Measurements from ENCODE around the gene KIAA0825. TPM values are rescaled to one million over a fixed set of nuclear protein-coding genes. Genes with fewer than 3 reads are reported as not detected.

KIAA0825 gene
- total and polyA plus RNA-seq, 2 experiments from 2014 or later, result 1.7 to 1.8 TPM

- no peak for DNase-seq (ENCODE audit: low spot score)
- no peak overlapping the region for H2AFZ ChIP-seq
- H3F3A ChIP-seq (replicated peaks; ENCODE audit: low read depth), result no peaks in the 10 kb centered on the region
- peaks cover 5% of the 10 kb centered on the region; the same call in 1 of the 2 replicates for H3K4me1 ChIP-seq (ENCODE audit: insufficient read depth)
- peaks cover 2% of the 10 kb centered on the region for H3K27me3 Mint-ChIP-seq (ENCODE audit: insufficient read depth, low read depth, poor library complexity)
- no peaks in the 10 kb centered on the region for H3K9me2 ChIP-seq (ENCODE audit: insufficient read depth)
- no peaks in the 10 kb centered on the region for H4K20me1 ChIP-seq (replicated peaks; ENCODE audit: insufficient read depth)
- no peaks in the 10 kb centered on the region for H3K27me3 ChIP-seq (ENCODE audit: insufficient read depth)
- no peak overlapping the region for H3K4me3 ChIP-seq
- H3K36me3 Mint-ChIP-seq (ENCODE audit: low read depth), result no peaks in the 10 kb centered on the region
- H3K27ac Mint-ChIP-seq, result no peak overlapping the region
- TF ChIP-seq ETS1 (IDR thresholded peaks at IDR 0.05) (no peak), ZNF462 (CRISPR knock-in tag; IDR thresholded peaks at IDR 0.05) (no peak)
- H3K4me1 Mint-ChIP-seq, result peaks cover 12% of the 10 kb centered on the region
- H3K4me2 ChIP-seq, result no peak overlapping the region
- no peak overlapping the region for H3K4me3 Mint-ChIP-seq
- no peak for ATAC-seq
- no peak overlapping the region for H3K27ac ChIP-seq (ENCODE audit: low read depth)
- no peaks in the 10 kb centered on the region; the same call in 2 of the 3 replicates for H3K9me3 Mint-ChIP-seq
- no peaks in the 10 kb centered on the region for H3K36me3 ChIP-seq (ENCODE audit: insufficient read depth)
- no peaks in the 10 kb centered on the region for H3K79me2 ChIP-seq (replicated peaks; ENCODE audit: insufficient read depth)
Measured at GRCh38 chr5:94461131-94461530, 157.3 kb downstream of the KIAA0825 start.

GRCh38 chr5:94459915-94460314 lies 158.5 kb downstream of the KIAA0825 start:
- H3K27me3 Mint-ChIP-seq (ENCODE audit: insufficient read depth, low read depth, poor library complexity), result peaks cover 2% of the 10 kb centered on the region
- no peaks in the 10 kb centered on the region for H3K79me2 ChIP-seq (replicated peaks; ENCODE audit: insufficient read depth)
- no peak overlapping the region for H3K4me2 ChIP-seq
- H3K4me1 ChIP-seq (ENCODE audit: insufficient read depth), result no peaks in the 10 kb centered on the region
- DNase-seq (ENCODE audit: low spot score) (no peak), ATAC-seq (no peak)
- H3K9me3 Mint-ChIP-seq, result no peaks in the 10 kb centered on the region; the same call in 2 of the 3 replicates
- H3K4me1 Mint-ChIP-seq, result peaks cover 3% of the 10 kb centered on the region; the same call in 1 of the 3 replicates
- no peak overlapping the region for H3K4me3 Mint-ChIP-seq
- H3K36me3 ChIP-seq (ENCODE audit: insufficient read depth), result no peaks in the 10 kb centered on the region
- 0 out of 2 replicates have a peak, but pooled peaks cover 3% of the 10 kb centered on the region for H3K9me2 ChIP-seq (ENCODE audit: insufficient read depth)
- H4K20me1 ChIP-seq (replicated peaks; ENCODE audit: insufficient read depth), result no peaks in the 10 kb centered on the region
- H3K27ac Mint-ChIP-seq, result no peak overlapping the region
- H3F3A ChIP-seq (replicated peaks; ENCODE audit: low read depth), result no peaks in the 10 kb centered on the region
- H3K36me3 Mint-ChIP-seq (ENCODE audit: low read depth), result no peaks in the 10 kb centered on the region
- H3K27me3 ChIP-seq (ENCODE audit: insufficient read depth), result no peaks in the 10 kb centered on the region
- no peak overlapping the region for H3K27ac ChIP-seq (ENCODE audit: low read depth)
- H2AFZ ChIP-seq, result no peak overlapping the region
- H3K4me3 ChIP-seq, result no peak overlapping the region
- no peak for TF ChIP-seq NANOG (IDR thresholded peaks at IDR 0.05; ENCODE audit: borderline replicate concordance)
- no peak for TF ChIP-seq POLR2AphosphoS5 (IDR thresholded peaks at IDR 0.05; ENCODE audit: low read depth)
- no peak for TF ChIP-seq ZNF331 (CRISPR knock-in tag; IDR thresholded peaks at IDR 0.05; ENCODE audit: low read depth)
- no peak for TF ChIP-seq ETS1 (IDR thresholded peaks at IDR 0.05)
- TF ChIP-seq EZH2phosphoT487 (IDR thresholded peaks at IDR 0.05; ENCODE audit: unreplicated experiment), result no peak
- no peak for TF ChIP-seq STAT1 (IDR thresholded peaks at IDR 0.05; ENCODE audit: unreplicated experiment)

Measured in GM23338 (cell line).